GM18519 (cell line): Measurements from ENCODE around the gene PHC2.
"Not testable (repeated sequence)": the region's sequence is repeated elsewhere in the genome, so short reads cannot be mapped to it uniquely, and the experiment has no call there.

ENCODE experiments used
- ATAC-seq: cut with Tn5 transposase; IDR thresholded peaks from one replicate; pipeline ENCODE4 v1.9.1; 2021; ENCODE audit warnings: mild to moderate bottlenecking, moderate library complexity; ENCODE audit not compliant: unreplicated experiment, low FRiP score

Gene PHC2

GRCh38 chr1:33298623-33299277 is 132.1 kb downstream of the PHC2 start:
- ATAC-seq, result no peak

DNA sequence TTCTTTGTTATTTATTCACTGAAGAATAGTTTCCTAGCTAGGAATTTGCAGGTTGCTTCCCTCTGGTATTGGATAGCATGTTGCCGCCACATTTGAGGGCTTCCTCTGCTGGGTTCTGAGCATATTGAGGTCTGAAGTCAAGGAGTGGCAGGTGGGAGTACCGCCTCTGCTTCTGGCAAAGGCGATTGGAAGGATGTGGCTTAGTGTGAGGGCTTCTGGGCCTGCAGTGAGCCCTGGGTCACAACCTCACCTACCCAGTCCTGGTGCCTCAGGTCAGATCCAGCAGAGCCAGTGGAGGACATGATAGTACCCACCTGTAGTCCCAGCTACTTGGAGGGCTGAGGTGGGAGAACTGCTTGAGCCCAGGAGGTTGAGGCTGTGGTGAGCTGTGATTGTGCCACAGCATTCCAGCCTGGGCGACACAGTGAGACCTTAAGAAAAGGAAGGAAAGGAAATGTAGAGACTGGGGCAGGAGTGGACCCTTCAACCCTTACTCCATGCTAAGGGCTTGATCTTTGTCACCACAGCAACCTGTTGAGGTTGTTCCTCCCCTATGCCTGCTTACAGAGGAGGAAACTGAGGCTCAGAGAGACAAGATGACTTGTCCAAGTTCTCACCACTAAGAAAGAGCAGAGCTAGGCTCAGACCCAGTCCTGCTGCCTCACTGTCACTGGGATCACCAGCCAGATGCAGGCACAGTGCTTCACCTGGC is 132.8 kb downstream of the PHC2 start:
- no peak for ATAC-seq

GRCh38 chr1:33296824-33297223 is 134.1 kb downstream of the PHC2 start:
- ATAC-seq, result no peak

- ATAC-seq, result no peak
Observed at GRCh38 chr1:33296082-33296458, 134.8 kb downstream of the PHC2 start.

GRCh38 chr1:33295450-33296081 is 135.3 kb downstream of the PHC2 start:
- no peak for ATAC-seq

GRCh38 chr1:33295023-33295422 is 135.9 kb downstream of the PHC2 start:
- no peak for ATAC-seq

GRCh38 chr1:33294071-33295010 is 136.6 kb downstream of the PHC2 start:
- no peak for ATAC-seq

DNA sequence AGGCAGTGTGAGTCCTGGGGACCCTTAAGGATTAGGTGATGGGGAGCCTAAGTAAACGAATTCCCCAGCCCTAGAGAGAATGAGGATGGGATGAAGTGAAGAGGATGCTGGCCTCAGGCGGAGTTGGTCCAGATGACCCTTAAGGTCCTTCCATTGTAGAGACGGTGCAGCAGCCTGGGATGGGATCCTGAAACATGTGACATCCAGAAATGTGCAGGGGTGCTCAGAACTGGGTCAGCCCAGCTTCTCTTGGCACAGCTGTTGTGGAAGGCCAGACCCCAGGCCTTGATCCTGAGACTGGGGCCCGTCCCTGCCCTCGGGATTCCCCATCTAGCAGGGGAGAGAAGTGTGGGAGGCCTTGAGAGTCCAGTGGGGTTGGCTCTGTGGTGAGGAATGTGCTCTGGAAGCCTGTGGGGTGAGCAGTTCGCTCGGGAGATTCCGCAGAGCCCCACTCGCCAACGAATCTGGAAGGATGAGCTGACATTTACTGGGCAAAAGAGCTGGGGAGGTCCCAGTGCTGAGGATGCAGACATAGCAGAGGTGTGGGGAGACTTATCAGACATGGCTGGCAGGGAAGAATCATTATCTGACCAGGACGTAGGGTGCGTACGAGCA is 138.1 kb downstream of the PHC2 start:
- no peak for ATAC-seq

DNA sequence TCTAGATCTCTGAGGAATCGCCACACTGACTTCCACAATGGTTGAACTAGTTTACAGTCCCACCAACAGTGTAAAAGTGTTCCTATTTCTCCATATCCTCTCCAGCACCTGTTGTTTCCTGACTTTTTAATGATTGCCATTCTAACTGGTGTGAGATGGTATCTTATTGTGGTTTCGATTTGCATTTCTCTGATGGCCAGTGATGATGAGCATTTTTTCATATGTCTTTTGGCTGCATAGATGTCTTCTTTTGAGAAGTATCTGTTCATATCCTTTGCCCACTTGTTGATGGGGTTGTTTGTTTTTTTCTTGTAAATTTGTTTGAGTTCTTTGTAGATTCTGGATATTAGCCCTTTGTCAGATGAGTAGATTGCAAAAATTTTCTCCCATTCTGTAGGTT is 140.3 kb downstream of the PHC2 start:
- not testable (repeated sequence) for ATAC-seq

DNA sequence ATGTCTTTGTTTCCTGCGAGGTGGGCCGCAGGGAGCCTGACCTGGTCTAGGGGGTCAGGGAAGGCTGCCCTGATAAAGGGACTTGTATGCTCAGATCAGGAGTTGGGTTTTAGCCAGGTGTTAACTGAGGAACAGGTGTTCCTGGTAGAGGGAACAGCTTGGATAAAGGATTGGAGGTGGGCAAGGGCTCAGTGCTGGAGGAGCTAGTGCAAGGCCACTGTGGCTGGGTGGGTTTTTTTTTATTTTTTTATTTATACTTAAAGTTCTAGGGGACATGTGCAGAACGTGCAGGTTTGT is 141.1 kb downstream of the PHC2 start:
- ATAC-seq, result no peak

DNA sequence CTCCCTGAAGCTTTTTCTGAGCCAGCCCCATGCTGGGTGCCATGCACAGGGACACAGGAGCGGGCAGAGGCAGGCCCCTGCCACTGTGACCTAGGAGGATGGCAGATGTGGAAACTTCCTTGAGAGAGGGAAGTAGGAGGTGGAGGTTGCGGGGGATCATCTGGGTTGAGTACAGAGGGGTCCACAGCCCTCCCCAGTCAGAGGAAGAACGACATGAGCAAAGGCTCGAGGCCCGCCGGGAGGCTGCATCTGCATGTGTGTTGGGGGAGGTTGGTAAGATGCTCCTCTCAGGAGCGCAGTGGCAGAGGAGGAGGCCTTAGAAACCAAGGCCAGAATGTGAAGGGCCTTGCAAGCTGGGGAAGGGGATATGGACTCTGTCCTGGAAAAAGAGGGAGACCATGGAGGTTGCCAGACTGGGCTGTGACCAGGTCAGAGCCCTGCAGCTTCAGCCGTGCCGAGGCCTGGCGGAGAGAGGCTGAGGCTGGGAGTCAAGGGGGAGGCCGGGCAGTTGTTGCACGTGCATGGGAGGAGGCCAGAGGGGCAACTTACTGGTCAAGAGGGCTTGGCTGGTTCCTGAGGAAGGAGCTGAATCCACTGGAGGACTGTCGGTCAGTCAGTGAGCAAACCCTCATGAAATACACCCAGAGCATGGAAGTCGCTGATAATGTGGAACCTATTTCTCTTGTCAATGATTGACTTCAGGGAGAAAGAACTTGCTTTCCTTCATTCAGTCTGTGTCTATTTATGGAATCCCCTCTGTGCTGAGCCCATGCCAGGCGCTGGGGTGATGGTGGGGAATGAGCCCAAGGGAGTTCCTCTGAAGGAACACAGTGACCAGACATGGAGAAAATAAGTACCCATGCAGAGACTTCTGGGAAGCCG is 141.7 kb downstream of the PHC2 start:
- no peak for ATAC-seq

DNA sequence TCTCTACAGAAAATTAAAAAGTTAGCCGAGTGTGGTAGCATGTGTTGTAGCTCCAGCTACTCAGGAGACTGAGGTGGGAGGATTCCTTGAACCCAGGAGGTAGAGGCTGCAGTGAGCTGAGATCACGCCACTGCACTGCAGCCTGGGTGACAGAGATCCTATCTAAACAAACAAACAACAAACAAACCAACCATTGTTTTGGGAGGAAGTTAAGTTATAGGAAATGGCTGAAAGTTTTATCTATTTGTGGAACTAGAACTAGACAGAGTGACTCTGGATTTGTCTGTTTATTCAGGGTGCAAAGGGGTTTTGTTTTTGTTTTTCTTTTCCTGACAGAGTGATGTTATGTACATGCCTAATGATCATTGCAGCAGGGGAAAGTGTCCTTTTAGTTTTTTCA is 143.6 kb downstream of the PHC2 start:
- no peak for ATAC-seq

DNA sequence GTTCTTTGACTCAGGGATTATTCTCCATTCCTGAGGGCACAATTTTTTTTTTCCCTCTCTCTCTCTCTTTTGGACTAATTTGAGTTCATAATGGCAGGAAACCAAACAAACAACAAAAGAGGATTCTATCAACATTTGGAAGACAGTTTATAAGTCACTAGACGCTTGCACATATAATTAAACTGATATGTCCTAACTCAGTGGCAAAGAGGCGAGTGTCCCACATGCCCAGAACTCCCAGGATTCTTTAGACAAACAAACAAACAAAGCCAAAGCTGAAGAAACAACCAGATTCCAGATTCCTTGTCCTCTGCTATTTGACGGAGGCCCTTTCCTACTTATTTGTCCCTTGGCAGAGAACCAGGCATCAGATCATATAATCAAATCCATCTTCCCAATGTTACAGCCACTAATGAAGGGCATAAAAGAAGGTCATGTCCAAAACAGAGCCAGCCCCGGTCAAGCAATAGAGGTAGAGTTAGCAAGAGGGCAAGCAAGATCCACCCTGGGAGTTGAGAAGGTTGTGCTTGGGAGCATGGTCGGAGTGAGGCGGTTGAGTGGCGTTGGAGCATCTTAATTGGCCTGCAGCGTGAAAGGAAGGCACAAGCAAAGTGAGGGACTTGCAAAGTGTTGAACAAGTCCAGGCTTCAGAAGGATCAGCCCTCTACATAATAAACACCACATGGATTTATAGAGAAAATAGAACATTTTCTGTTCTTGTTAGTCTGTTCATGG is 144.3 kb downstream of the PHC2 start:
- ATAC-seq, result no peak

DNA sequence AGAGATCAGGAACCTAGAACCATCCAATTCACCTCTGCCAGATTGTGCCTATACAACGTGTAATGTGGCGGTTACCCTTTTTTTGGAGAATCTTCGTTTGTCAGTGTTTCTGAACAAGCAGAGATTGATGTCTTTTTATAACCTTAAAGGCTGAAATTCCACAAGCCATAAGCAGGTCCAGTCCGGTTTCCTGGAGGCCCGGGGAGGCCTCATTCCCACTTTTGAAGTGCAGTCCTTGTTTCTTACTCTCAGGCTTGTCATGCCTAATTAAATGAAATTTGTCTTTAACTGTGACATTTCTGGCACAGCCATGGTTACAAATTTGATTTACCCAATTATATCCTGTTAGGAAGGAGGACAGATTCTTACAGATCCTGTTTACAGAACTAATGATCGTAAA is 146.8 kb downstream of the PHC2 start:
- ATAC-seq, result no peak

DNA sequence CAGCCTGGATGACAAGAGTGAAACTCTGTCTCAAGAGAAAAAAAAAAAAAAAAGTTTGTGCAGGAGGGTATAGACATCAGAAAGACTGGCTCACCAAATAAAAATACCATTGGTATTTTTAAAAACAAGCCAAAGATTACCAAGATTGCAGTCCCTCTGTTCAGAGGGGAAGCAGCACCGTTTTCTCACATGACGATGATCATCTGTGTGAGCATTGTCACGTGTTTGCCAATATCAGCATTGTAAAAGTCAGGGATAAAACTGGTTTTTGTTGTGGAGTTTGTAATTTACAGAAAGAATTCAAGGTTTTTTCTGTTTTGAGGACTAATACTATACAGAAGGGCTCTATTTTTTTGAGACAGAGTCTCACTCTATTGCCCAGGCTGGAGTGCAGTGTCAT is 148.1 kb downstream of the PHC2 start:
- ATAC-seq, result no peak

- no peak for ATAC-seq
Observed at GRCh38 chr1:33281554-33282303, 149.2 kb downstream of the PHC2 start.

GRCh38 chr1:33280091-33280661 is 150.7 kb downstream of the PHC2 start:
- ATAC-seq, result no peak

DNA sequence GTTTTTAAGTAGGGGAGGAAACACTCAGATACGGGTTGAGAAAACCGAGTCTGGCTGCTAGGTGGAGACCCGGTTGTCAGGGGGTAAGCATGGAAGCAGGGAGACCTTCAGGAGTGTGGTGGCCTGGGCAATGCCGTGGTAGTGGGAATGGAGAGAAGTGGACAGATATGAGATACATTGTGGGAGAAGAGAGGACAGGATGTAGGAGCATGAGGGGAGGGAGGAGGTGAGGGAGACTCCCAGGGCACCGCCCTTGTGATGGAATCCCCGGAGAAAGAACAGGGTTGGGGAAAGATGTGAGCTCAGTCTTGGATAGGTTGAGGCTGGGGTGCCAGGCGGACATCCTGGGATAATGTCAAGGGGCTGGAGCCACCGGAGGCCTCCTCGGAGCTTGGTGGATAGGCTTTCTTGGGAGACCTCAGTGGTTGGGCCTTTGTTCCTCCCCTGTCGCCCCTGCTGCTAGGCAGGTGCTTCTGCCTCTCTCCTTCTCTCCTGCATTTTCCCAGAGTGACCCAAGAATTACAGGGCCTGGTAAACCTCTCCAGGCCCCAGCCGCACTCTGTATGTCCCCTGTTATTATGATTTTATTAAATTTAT is 153.3 kb downstream of the PHC2 start:
- ATAC-seq, result no peak
